GM18502 (cell line): ENCODE results near the gene BHLHA15.

Source experiments
- ATAC-seq: cut with Tn5 transposase; IDR thresholded peaks from one replicate; pipeline ENCODE4 v1.9.1; 2021; ENCODE audit warnings: mild to moderate bottlenecking; ENCODE audit not compliant: unreplicated experiment, poor library complexity

Gene BHLHA15

GRCh38 chr7:98223351-98223897 lies 12.2 kb downstream of the BHLHA15 start:
- no peak for ATAC-seq

DNA sequence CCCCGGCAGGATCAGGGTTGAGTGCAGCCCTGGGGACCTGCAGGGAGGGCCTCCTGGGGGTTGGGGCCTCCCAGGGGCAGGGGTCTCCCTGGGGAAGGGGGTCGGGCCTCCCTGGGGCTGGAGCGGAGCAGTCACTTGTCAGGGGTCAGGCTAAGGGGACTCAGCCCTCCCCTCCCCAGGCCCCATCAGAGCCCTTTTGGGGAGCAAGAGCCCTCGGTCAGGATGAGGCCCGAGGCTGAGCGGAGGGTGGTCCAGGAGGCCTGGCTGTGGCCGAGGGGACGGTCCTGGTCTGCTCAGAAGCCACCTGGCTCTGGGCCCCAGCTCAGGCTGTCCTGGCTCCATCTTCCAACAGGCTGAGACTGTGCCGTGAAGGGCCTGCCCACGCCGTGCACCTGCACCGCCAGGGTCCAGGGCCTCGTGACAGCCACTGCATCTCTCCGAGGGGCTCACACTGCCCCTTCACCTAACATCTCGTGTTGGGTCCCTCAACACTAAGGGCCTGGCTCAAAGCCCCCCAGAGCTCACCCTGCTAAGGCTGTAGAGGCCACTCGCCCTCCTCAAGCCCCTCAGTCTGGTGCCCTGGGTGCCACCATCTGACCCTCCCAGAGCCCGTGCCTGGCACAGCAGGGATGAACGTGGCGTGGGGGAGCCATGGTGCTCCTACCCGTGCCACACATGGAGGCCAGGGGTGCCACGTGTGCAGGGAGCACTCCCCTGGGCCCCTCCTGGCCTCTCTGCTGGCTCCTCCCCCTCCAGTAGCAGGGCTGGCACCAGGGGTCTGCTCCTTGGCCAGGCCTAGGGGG lies 12.9 kb downstream of the BHLHA15 start:
- ATAC-seq = no peak

GRCh38 chr7:98224701-98225181 lies 13.5 kb downstream of the BHLHA15 start:
- ATAC-seq = no peak

GRCh38 chr7:98225913-98226614 lies 14.8 kb downstream of the BHLHA15 start:
- no peak for ATAC-seq

DNA sequence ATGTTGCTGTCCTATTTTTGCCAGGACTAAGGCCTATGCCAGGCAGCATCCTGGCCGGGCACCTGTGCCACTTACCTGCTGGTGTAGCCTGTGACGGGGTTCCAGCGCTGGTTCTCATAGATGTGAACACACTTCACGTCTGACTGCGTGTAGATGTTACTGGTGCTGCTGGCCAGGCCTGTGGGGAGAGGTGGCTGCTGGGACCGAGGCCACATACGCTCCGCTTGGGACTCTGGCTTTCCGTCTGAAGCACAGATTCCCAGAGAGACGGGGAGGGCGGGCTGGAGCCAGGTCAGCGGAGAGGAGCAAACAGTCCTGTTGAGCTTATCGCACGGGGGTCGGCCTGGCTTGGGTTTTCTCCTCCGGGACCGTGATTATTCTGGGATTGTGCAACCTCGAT lies 16.7 kb downstream of the BHLHA15 start:
- ATAC-seq = no peak

DNA sequence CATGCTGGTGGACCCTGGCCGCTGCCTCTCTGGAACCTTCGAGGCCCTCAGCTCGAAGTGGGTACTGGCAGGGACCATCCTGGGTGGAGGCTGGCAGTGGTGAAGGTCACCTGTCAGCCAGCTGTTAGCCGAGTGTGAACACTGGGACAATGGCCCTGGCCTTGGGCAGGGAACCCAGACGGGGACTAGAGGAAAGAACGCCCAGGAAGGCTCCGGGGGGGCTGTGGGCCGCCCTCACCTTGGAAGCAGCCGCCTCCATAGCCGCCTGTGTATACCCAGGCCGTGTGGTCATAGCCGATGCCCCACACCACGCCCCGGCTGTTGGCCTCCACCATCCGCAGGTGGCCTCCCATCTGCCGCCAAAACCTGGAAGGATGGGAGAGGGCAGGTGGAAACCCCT lies 17.6 kb downstream of the BHLHA15 start:
- ATAC-seq = no peak

DNA sequence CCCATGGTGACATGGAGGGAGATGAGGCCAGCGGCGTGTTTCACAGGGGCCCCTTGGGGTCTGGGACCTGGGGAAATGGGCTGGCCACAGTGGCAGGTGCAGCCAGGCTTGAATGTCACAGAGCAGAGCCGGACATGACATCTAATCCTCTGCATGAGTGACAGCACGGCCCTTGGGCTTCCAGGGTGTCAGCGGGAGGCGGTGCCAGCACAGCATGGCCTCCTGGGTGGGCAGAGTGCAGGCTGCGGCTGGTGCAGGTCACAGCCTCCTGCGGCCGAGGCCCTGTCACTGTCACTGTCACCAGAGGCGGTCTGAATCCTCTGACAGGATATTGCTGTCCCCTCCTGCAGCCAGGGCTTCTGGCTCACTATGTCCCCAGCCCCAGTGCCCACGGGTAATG lies 18.2 kb downstream of the BHLHA15 start:
- ATAC-seq = no peak

GRCh38 chr7:98229991-98230745 lies 18.9 kb downstream of the BHLHA15 start:
- ATAC-seq = no peak

- ATAC-seq = no peak
These were observed 19.7 kb downstream of the BHLHA15 start for GRCh38 chr7:98230746-98231471.

- no peak for ATAC-seq
These were observed 20.4 kb downstream of the BHLHA15 start for GRCh38 chr7:98231493-98232262.

GRCh38 chr7:98232263-98232585 lies 21.0 kb downstream of the BHLHA15 start:
- ATAC-seq = no peak

DNA sequence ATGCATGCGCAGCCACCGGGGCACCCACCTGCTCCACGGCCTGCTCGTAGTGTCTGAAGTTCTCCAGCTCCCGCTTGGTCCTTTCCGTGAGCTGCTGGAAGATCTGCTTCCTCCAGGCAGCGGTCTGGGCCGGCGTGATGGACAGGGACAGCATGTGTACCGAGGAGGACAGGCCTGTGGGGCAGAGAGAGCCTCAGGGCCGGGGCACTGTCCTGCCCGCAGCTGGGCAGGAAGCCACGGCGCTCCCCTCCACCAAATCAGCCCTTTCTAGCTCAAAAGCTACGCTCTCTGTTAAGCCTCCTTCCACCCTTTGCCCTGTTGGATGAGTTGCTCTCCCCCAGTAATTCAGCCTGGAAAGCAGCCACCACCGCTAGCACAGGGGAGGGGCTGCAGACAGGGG lies 21.6 kb downstream of the BHLHA15 start:
- ATAC-seq = no peak

GRCh38 chr7:98233219-98234070 lies 22.2 kb downstream of the BHLHA15 start:
- ATAC-seq = no peak

GRCh38 chr7:98234429-98235147 lies 23.3 kb downstream of the BHLHA15 start:
- ATAC-seq = no peak

- ATAC-seq = no peak
These were observed 24.7 kb downstream of the BHLHA15 start for GRCh38 chr7:98235901-98236300.

- no peak for ATAC-seq
These were observed 25.3 kb downstream of the BHLHA15 start for GRCh38 chr7:98236355-98237185.

DNA sequence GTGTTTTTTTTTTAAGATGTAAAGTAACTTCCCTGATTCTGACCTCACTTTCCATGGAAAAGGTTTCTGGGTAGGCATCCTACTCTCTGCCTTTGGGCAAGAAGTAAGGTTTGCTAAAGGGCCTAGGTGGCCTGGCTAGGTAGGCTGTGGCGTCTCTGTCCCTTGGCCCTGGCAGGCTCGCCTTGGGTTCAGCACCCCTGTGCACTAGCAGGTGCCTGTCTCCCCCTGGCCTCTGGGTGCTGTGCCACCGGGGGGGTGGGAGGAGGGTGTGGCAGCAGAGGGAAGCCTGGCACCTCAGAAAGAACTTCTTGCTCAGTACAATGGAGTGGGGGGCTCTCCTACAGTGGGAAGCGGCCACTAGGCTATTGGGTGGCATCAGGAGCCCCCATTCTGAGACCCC lies 26.8 kb downstream of the BHLHA15 start:
- no peak for ATAC-seq
